ENCODE measurements around the gene SRPK2.
"Not testable (repeated sequence)": the region's sequence is repeated elsewhere in the genome, so short reads cannot be mapped to it uniquely, and the experiment has no call there.

Gene SRPK2

GRCh38 chr7:105345725-105346124 is 43.0 kb downstream of the SRPK2 start:
- DNase-seq (ENCODE audit: insufficient read length, low spot score), result no peak
- no peak for FAIRE-seq

DNA sequence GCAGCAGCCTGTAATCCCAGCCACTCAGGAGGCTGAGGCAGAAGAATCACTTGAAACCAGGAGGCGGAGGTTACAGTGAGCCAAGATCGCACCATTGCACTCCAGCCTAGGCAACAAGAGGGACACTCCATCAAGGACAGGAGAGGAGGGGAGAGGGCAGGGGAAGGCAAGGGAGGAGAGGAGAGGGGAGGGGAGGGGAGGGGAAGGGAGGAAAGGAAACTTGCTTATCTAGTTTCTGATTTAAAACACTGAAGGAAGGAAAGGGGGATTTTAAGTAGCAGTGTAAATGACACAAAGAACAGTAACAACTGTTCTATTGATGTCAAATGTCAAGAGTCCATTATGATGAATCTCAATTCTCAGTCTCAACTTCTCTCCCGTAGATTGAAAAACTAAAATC is 43.7 kb downstream of the SRPK2 start:
- FAIRE-seq (no peak), DNase-seq (ENCODE audit: insufficient read length, low spot score) (no peak)

GRCh38 chr7:105339404-105340323 is 49.1 kb downstream of the SRPK2 start:
- no peak for DNase-seq (ENCODE audit: insufficient read length, low spot score)
- no peak for FAIRE-seq

GRCh38 chr7:105337529-105337928 is 51.2 kb downstream of the SRPK2 start:
- DNase-seq (ENCODE audit: insufficient read length, low spot score) (no peak), FAIRE-seq (no peak)

DNA sequence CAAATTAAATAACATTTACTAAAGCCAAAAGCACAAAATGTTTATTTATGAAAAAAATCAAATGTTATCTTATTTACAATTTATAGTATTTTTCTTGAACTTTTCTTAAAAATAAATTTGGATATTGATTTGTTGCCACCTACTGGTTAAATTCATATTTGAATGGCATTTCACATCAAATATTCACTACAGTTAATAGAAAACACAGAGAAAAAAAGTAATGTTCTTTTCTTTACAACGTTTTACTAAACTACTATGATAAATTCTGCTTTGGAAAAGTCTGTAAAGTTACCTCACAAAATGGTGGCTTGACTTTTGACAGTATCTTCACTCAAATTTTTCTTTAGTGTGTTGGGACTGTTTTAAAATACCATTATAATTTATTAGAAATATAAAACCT is 52.7 kb downstream of the SRPK2 start:
- DNase-seq (ENCODE audit: insufficient read length, low spot score), result no peak
- FAIRE-seq, result no peak

DNA sequence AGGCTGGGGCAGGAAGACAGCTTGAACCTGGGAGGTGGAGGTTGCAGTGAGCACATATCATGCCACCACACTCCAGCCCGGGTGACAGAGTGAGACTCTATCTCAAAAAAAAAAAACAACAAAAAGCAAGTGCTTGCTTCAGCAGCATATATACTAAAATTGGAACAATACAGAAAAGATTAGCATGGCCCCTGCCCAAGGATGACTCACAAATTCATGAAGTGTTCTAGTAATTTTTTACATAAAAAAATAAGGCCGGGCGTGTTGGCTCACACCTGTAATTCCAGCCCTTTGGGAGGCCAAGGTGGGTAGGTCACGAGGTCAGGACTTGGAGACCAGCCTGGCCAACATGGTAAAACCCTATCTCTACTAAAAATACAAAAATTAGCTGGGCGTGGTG is 56.1 kb downstream of the SRPK2 start:
- DNase-seq (ENCODE audit: insufficient read length, low spot score); FAIRE-seq: not testable (repeated sequence)

DNA sequence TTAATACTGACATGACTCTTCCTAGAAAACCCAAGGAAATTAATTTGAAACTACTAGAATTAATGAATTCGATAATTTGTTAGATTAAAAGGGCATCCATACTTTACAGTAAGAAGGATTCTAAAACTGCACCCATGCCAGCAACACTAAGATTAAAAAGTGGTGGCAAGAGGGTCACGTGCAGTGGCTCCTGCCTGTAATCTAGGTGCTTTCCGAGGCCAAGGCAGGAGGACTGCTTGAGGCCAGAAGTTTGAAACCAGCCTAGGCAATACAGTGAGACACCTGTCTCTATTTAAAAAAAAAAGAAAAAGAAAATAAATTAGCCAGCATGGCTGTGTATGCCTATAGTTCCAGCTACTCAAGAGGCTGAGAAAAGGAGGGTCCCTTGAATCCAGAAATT is 58.2 kb downstream of the SRPK2 start:
- DNase-seq (ENCODE audit: insufficient read length, low spot score) (no peak), FAIRE-seq (no peak)

DNA sequence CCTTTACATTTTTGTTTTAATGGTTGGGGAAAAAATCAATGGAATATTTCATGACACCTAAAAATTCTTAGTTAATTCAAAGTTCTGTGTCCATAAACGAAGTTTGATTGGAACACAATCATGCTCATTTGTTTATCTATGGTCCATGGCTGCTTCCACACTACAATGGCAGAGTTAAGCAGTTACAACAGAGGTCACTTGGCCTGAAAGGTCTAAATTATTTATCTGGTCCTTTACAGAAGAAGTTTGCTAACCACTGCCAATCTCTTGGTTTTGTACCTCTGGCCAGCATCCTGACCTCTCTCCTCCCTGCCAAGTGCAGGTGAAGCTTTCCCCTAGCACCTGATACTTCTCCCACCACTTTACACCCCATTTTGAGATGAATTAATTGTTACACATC is 61.5 kb downstream of the SRPK2 start:
- FAIRE-seq, result no peak

DNA sequence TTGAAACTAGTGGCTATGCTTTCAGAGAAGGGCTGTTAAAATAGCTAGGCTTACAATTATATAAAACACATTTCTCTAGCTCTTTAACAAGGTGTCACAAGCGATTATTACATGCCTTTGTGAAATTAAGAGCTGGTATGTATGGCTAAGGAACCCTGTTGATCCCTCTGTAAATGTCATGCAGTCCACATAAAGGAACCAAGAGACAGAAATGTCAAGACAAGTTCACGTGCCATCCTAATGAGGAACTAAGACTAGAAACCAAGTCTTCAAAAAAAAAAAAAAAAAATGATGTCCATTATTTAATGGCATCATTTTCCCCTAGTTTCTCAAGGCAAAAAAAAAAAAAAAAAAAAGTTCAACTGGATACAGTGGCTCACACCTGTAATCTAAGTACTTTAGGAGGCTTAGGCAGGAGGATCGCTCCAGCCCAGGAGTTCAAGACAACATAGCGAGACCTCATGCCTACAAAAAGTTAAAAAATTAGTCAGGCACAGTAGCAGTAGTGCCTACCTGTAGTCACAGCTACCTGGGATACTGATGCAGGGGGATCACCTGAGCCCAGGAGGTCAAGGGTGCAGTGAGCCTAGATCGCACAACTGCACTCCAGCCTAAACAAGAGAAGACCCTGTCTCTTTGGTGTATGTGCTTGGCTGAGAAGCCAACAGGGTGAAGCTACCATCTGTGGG is 63.4 kb downstream of the SRPK2 start:
- FAIRE-seq (no peak), DNase-seq (ENCODE audit: insufficient read length, low spot score) (no peak)

More for the DNA sequence above, 61.5 kb downstream of the SRPK2 start:
- DNase-seq (ENCODE audit: insufficient read length, low spot score), result no peak

DNA sequence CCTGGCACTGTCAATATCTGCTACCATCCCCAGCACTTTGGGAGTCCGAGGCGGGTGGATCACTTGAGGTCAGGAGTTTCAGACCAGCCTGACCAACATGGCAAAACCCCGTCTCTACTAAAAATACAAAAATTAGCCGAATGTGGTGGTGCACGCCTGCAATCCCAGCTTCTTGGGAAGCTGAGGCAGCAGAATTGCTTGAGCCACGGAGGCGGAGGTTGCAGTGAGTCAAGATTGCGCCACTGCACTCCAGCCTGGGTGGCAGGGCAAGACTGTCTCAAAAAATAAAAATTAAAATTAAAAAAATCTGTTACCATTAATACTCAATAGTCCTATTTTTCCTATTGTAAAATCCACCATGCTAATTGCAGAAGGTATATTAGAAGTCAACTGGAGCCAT is 64.1 kb downstream of the SRPK2 start:
- not testable (repeated sequence) for FAIRE-seq; DNase-seq (ENCODE audit: insufficient read length, low spot score)

- DNase-seq (ENCODE audit: insufficient read length, low spot score) (no peak), FAIRE-seq (no peak)
Observed at GRCh38 chr7:105323366-105323765, 65.4 kb downstream of the SRPK2 start.

DNA sequence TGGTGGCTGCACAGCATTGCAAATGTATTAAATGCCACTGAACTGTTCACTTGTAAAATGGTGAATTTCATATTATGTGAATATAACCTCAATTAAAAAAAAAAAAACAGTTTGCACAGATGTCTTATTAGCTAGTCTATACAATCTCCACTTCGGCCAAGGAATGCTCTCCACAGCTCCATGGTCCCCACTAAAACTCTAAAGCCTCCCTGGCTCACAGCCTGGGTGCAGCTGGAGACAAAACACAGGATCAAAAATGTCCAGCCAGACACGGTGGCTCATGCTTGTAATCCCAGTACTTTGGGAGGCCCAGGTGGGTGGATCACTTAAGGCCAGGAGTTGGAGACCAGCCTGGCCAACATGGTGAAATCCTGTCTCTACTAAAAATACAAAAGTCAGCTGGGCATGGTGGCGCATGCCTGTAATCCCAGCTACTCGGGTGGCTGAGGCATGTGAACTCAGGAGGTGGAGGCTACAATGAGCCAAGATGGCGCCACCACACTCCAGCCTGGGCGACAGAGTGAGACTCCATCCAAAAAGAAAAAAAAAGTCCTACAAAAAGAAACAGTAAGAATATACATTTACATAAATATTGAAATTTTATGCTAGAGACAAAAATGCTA is 66.0 kb downstream of the SRPK2 start:
- FAIRE-seq, result no peak
- no peak for DNase-seq (ENCODE audit: insufficient read length, low spot score)

GRCh38 chr7:105321754-105322455 is 66.8 kb downstream of the SRPK2 start:
- FAIRE-seq, result no peak

DNA sequence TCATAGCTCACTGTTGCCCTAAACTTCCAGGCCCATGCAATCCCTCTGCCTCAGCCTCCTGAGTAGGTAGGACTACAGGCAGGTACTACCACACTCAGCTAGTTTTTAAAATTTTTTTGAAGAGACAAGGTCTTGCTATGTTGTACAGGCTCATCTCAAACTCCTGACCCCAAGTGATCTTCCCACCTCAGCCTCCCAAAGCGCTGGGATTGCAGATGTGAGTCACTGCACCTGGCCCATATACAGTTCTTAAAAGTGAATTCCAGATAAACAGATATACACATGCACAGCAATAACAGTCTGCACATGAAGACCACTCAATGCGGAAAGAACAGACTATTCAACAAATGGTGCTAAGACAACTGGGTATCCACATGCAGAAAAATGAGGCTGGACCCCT is 67.8 kb downstream of the SRPK2 start:
- FAIRE-seq (no peak), DNase-seq (ENCODE audit: insufficient read length, low spot score) (no peak)

More at GRCh38 chr7:105321754-105322455, 66.8 kb downstream of the SRPK2 start:
- no peak for DNase-seq (ENCODE audit: insufficient read length, low spot score)

- FAIRE-seq (no peak), DNase-seq (ENCODE audit: insufficient read length, low spot score) (no peak)
Observed at GRCh38 chr7:105319578-105319977, 69.1 kb downstream of the SRPK2 start.

DNA sequence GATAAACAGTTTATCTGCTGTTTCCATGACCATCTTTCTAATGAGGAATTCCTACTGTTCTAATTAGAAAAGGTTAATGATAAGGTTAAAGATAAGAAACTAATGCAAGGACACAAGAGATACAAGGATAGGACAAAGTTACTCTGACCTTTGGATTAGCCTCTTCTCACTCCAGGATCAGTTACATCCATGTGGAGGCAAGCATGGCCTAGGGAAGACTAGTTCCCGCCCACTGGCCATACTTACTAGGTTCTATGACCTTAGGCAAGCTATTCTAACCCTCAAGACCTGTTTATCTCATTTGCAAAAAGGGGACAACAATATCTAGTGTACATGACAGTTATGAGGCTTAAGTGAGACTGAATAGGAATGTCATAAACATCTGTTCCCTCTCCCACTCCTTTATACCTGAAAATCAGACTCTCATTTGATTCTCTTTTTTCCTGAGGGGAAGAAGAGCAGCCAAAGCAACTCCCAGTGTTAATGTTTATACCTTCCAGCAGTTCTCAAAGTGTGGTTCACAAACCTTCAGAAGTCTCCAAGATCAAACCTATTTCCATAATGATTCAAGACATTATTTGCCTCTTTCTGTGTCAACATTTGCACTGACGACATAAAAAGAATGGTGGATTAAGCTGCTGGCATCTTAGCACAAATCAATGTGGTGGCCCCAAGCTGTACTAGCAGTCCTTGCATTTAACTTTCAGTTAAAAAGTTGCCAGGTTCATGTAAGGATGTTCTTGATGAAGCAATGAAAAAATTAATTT is 72.0 kb downstream of the SRPK2 start:
- FAIRE-seq (no peak), DNase-seq (ENCODE audit: insufficient read length, low spot score) (no peak)

DNA sequence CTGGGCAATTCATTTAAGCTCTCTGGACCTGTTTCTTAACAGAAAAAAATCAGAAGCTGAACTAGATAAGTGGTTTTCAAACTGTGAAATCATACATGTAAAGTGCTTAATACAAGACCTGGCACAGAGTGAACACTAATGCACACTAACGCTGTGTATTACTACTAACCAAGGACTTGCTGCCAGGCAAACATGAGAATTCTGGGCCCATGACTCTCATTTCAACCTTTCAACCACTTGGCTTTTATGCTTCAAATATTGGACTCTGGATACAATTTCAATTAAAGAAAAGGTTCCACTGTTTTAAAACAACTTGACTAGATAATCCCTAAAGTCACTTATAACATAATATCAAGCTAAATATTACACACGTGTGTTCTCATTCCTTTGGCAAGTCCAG is 73.4 kb downstream of the SRPK2 start:
- DNase-seq (ENCODE audit: insufficient read length, low spot score), result no peak
- no peak for FAIRE-seq

- FAIRE-seq, result no peak
- DNase-seq (ENCODE audit: insufficient read length, low spot score), result no peak
Observed at GRCh38 chr7:105309235-105310169, 79.2 kb downstream of the SRPK2 start.

DNA sequence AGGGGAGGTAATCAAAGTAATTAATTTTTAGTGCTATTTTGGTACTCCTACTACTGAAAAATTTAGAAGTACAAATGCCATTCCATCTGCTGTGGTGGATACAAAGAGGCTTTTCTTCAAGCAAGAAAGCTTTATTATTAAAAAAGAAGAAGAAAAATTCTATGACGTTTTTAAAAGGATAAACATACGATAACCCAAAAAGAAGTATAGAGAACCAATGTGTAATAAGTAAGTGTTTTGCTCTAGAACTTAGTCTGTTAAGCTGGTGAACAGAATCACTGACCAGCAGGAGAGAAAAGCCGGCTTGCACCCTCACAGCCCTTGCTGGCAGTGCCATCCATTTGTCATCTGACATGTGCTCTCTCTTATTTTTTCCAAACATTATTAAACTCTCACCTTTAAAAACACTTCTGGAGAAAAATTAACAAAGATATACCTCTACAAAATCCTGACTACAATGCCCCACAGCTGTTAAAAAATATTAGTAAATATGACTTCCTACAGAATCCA is 81.5 kb downstream of the SRPK2 start:
- no peak for FAIRE-seq

More for the DNA sequence above, 81.5 kb downstream of the SRPK2 start:
- DNase-seq (ENCODE audit: insufficient read length, low spot score), result no peak
